Liver (tissue), 3 donors: ENCODE data around the gene DFFB.

Source experiments
- TAF1 ChIP-seq: conservative IDR thresholded peaks from 2 replicates; pipeline ENCODE4 v1.6.1; 2016; ENCODE audit warnings: antibody characterized with exemption, mild to moderate bottlenecking
- TF ChIP-seq, protein P1 (sequence below): fragments of 150-350 bp; IDR thresholded peaks from 2 replicates; pipeline ENCODE4 v1.5.1; 2017; ENCODE audit warnings: improper control_type of control experiment, low read depth, low read length; ENCODE audit not compliant: missing input control
- TF ChIP-seq, protein P2 (sequence below): IDR thresholded peaks from 2 replicates; pipeline ENCODE4 v1.6.1; 2016; ENCODE audit warnings: antibody characterized with exemption, mild to moderate bottlenecking
- TF ChIP-seq, protein P3 (sequence below): IDR thresholded peaks from 2 replicates; pipeline ENCODE4 v1.6.1; 2016; ENCODE audit warnings: antibody characterized with exemption
- donor health status: healthy.
- donor health status: healthy.

- TF ChIP-seq, protein P1, sequence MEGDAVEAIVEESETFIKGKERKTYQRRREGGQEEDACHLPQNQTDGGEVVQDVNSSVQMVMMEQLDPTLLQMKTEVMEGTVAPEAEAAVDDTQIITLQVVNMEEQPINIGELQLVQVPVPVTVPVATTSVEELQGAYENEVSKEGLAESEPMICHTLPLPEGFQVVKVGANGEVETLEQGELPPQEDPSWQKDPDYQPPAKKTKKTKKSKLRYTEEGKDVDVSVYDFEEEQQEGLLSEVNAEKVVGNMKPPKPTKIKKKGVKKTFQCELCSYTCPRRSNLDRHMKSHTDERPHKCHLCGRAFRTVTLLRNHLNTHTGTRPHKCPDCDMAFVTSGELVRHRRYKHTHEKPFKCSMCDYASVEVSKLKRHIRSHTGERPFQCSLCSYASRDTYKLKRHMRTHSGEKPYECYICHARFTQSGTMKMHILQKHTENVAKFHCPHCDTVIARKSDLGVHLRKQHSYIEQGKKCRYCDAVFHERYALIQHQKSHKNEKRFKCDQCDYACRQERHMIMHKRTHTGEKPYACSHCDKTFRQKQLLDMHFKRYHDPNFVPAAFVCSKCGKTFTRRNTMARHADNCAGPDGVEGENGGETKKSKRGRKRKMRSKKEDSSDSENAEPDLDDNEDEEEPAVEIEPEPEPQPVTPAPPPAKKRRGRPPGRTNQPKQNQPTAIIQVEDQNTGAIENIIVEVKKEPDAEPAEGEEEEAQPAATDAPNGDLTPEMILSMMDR, result no peak
- TF ChIP-seq TAF1, result no peak
- TF ChIP-seq, protein P2, sequence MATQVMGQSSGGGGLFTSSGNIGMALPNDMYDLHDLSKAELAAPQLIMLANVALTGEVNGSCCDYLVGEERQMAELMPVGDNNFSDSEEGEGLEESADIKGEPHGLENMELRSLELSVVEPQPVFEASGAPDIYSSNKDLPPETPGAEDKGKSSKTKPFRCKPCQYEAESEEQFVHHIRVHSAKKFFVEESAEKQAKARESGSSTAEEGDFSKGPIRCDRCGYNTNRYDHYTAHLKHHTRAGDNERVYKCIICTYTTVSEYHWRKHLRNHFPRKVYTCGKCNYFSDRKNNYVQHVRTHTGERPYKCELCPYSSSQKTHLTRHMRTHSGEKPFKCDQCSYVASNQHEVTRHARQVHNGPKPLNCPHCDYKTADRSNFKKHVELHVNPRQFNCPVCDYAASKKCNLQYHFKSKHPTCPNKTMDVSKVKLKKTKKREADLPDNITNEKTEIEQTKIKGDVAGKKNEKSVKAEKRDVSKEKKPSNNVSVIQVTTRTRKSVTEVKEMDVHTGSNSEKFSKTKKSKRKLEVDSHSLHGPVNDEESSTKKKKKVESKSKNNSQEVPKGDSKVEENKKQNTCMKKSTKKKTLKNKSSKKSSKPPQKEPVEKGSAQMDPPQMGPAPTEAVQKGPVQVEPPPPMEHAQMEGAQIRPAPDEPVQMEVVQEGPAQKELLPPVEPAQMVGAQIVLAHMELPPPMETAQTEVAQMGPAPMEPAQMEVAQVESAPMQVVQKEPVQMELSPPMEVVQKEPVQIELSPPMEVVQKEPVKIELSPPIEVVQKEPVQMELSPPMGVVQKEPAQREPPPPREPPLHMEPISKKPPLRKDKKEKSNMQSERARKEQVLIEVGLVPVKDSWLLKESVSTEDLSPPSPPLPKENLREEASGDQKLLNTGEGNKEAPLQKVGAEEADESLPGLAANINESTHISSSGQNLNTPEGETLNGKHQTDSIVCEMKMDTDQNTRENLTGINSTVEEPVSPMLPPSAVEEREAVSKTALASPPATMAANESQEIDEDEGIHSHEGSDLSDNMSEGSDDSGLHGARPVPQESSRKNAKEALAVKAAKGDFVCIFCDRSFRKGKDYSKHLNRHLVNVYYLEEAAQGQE, result no peak
- TF ChIP-seq, protein P3, sequence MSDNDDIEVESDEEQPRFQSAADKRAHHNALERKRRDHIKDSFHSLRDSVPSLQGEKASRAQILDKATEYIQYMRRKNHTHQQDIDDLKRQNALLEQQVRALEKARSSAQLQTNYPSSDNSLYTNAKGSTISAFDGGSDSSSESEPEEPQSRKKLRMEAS, result no peak
Measured at GRCh38 chr1:3908886-3909517, 51.7 kb downstream of the DFFB start.
